ENCODE results near the gene PAM. TPM values are rescaled to one million over a fixed set of nuclear protein-coding genes. Genes with fewer than 3 reads are reported as not detected.
A peak's percentile ranks its signal among the peaks of the same experiment; 100 is the strongest.

The PAM gene
- total RNA-seq, 1 donor from 2014 or later = 171 TPM

- DNase-seq = no peak
- Histone ChIP-seq H3K27me3 (ENCODE audit: low read depth) (no peaks in the 10 kb centered on the region), H3K4me3 (no peak overlapping the region), H3K36me3 (no peaks in the 10 kb centered on the region), H3K9me3 (no peaks in the 10 kb centered on the region), H3K27ac (peak overlapping the region; percentile 38), H3K4me1 (peaks cover 56% of the 10 kb centered on the region)
- intact Hi-C loops (cut with DNase I) = no loop called here
- peak; percentile 5 to 18 for ATAC-seq
- no peak for TF ChIP-seq CTCF (IDR thresholded peaks at IDR 0.05)
These were observed 5.7 kb downstream of the PAM start for GRCh38 chr5:102760815-102761214.

DNA sequence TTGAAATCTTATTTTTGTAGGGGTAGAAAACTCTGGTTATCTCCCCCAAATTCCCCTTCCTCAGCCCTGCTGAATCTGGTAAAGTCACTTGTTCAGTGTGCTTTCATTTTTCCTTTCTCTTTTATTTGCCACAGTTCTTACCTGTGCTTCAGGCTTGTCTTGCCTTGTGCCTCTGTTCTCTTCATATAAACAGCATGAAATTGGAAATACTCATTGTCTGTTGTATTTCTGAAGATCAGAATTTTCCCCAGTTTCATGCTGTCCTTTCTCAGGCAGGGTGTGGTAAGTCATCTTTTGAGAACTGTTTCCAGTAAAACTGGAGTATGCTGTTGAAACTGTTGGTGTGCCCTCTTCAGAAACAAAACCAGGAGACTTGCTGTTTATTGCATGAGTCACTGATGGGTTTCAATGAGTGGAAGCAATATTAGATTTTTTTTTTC, 7.0 kb downstream of the PAM start:
- Histone ChIP-seq H3K9me3 (no peaks in the 10 kb centered on the region), H3K27ac (peak overlapping the region; percentile 38), H3K4me1 (peaks cover 46% of the 10 kb centered on the region), H3K27me3 (ENCODE audit: low read depth) (no peaks in the 10 kb centered on the region), H3K4me3 (peak overlapping the region; percentile 17), H3K36me3 (no peaks in the 10 kb centered on the region)
- no peak for TF ChIP-seq CTCF (IDR thresholded peaks at IDR 0.05)
- ATAC-seq = peak; percentile 67 to 90
- DNase-seq = no peak
- intact Hi-C loops (cut with DNase I) = no loop called here

GRCh38 chr5:102762562-102763227, 7.6 kb downstream of the PAM start:
- ATAC-seq (peak in 1 of 2 donors; percentile 33), DNase-seq (no peak)
- Histone ChIP-seq H3K36me3 (no peaks in the 10 kb centered on the region), H3K27ac (no peak overlapping the region), H3K27me3 (ENCODE audit: low read depth) (no peaks in the 10 kb centered on the region), H3K9me3 (no peaks in the 10 kb centered on the region), H3K4me1 (peaks cover 46% of the 10 kb centered on the region), H3K4me3 (no peak overlapping the region)
- intact Hi-C loops (cut with DNase I) = no loop called here
- no peak for TF ChIP-seq CTCF (IDR thresholded peaks at IDR 0.05)

GRCh38 chr5:102763734-102764133, 8.6 kb downstream of the PAM start:
- H3K27ac ChIP-seq = no peak overlapping the region
- H3K27me3 ChIP-seq (ENCODE audit: low read depth) = no peaks in the 10 kb centered on the region
- DNase-seq = no peak
- no peaks in the 10 kb centered on the region for H3K9me3 ChIP-seq
- intact Hi-C loops (cut with DNase I) = no loop called here
- no peaks in the 10 kb centered on the region for H3K36me3 ChIP-seq
- TF ChIP-seq CTCF (IDR thresholded peaks at IDR 0.05) = no peak
- H3K4me1 ChIP-seq = peaks cover 46% of the 10 kb centered on the region
- ATAC-seq = no peak
- no peak overlapping the region for H3K4me3 ChIP-seq

DNA sequence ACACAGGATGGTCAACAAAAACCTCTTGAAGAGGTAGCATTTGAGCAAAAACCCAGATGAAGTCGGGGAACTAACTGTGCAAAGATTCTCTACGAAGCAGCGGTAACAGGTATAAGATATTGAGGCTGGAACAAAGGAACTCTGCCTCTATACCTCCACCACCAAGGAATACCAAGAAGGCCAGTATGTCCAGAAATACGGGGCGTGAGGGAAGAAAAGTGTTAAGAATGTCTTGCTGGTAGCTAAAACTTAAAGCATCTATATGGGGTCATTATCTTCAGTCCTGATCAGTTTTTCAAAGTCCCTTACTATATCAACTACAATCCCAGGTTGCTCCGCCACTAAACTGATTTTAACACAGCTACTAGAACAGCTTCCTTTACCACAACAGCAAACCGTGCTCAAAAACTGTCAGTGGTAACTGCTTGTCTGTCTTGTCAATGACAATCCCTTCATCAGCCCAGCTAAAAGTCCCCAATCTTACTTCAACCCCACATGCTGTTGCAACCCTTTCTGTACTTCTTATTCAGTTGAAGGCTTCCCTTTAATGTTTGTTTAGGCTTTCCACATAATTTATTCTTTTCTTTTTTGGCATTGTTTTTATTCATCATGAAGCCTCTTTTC, 9.4 kb downstream of the PAM start:
- ATAC-seq = no peak
- Histone ChIP-seq H3K27ac (no peak overlapping the region), H3K9me3 (no peaks in the 10 kb centered on the region), H3K4me3 (no peak overlapping the region), H3K27me3 (ENCODE audit: low read depth) (no peaks in the 10 kb centered on the region), H3K36me3 (no peaks in the 10 kb centered on the region), H3K4me1 (peaks cover 41% of the 10 kb centered on the region)
- TF ChIP-seq CTCF (IDR thresholded peaks at IDR 0.05) = no peak
- no peak for DNase-seq
- intact Hi-C loops (cut with DNase I) = no loop called here

Data from lower lobe of right lung (tissue), 2 donors.